GM12878 (cell line): Measurements from ENCODE around the gene MTHFR. TPM values are rescaled to one million over a fixed set of nuclear protein-coding genes. Genes with fewer than 3 reads are reported as not detected.

Experiments used
- ATAC-seq: fragments of 200-7000 bp; cut with Tn5 transposase; 3 replicates; pipeline ENCODE4 v1.9.1; 2020; ENCODE audit warnings: mild to moderate bottlenecking, moderate library complexity
- BruUV-seq: library from RNA; stranded (reverse); fragments of 400-500 nt; replicated peaks from 2 replicates; lab custom pipeline; 2021; lab: Mats Ljungman, UMichigan
- CTCF ChIA-PET: fragments of 300-600 bp; sonication (Branson Sonifier 250); formaldehyde crosslinking; extraction: SDS; loops from one replicate; lab custom pipeline; 2021; ENCODE audit warnings: inconsistent platforms; lab: Yijun Ruan, JAX
- POLR2A ChIA-PET: fragments of 350-600 bp; formaldehyde crosslinking; extraction: SDS; loops from one replicate; lab custom pipeline; 2021; ENCODE audit warnings: inconsistent platforms; lab: Charles Lee
- RAD21 ChIA-PET: fragments of 300-600 bp; sonication (Branson Sonifier 250); formaldehyde crosslinking; loops from one replicate; lab custom pipeline; 2023; ENCODE audit warnings: antibody characterized with exemption; ENCODE audit not compliant: unreplicated experiment; lab: Charles Lee
- SMC1A ChIA-PET: fragments of 300-600 bp; sonication (Branson Sonifier 250); formaldehyde crosslinking; loops from one replicate; lab custom pipeline; 2023; ENCODE audit not compliant: unreplicated experiment, uncharacterized antibody; lab: Charles Lee
- DNase-seq: peaks from one replicate; pipeline ENCODE4 v3.0.0-alpha.2; 2011; ENCODE audit warnings: low read depth, low spot score
- FAIRE-seq: peaks from 3 replicates; lab custom pipeline; 2011; peaks lifted over from hg19 to GRCh38; lab: Jason Lieb, UNC
- H2AFZ ChIP-seq: 2 replicates; pipeline ENCODE4 v1.6.0; 2011; ENCODE audit warnings: low read depth, low read length, control low read depth; ENCODE audit not compliant: control insufficient read depth
- H3K27ac ChIP-seq: 2 replicates; pipeline ENCODE4 v1.5.1; 2011; ENCODE audit warnings: control low read depth; ENCODE audit not compliant: control insufficient read depth, insufficient read depth
- H3K27me3 ChIP-seq, 2 experiments: replicated peaks in 1 of 2; 2 replicates each; pipeline versions ENCODE4 v1.6.0 to v1.6.1; 2011; ENCODE audit warnings: low read length in 1 of 2; ENCODE audit not compliant: control insufficient read depth in 2 of 2, insufficient read depth in 2 of 2
- H3K36me3 ChIP-seq, 2 experiments: 2 replicates each; pipeline ENCODE4 v1.5.1; 2011; ENCODE audit warnings: low read length in 1 of 2; ENCODE audit not compliant: control insufficient read depth in 2 of 2, insufficient read depth in 2 of 2
- H3K4me1 ChIP-seq: 2 replicates; pipeline ENCODE4 v1.6.1; 2011; ENCODE audit warnings: mild to moderate bottlenecking, low read length, moderate library complexity, mixed read lengths; ENCODE audit not compliant: control insufficient read depth, insufficient read depth
- H3K4me2 ChIP-seq: 2 replicates; pipeline ENCODE4 v1.6.0; 2011; ENCODE audit warnings: control low read depth; ENCODE audit not compliant: control insufficient read depth, insufficient read depth
- H3K4me3 ChIP-seq: fragments of 200-600 bp; sonication (generic); 2 replicates; pipeline ENCODE4 v1.5.1; 2016
- H3K79me2 ChIP-seq: 2 replicates; pipeline ENCODE4 v1.6.0; 2011; ENCODE audit warnings: low read length; ENCODE audit not compliant: control insufficient read depth, insufficient read depth
- H3K9ac ChIP-seq: 2 replicates; pipeline ENCODE4 v1.8.0; 2011; ENCODE audit warnings: low read length, control low read depth, mixed read lengths; ENCODE audit not compliant: control insufficient read depth, insufficient read depth
- H3K9me3 ChIP-seq: replicated peaks from 3 replicates; pipeline ENCODE4 v1.5.1; 2011; ENCODE audit warnings: mild to moderate bottlenecking, low read length; ENCODE audit not compliant: control insufficient read depth, insufficient read depth
- H4K20me1 ChIP-seq: 2 replicates; pipeline ENCODE4 v1.6.0; 2011; ENCODE audit not compliant: control insufficient read depth, insufficient read depth
- ELK1 ChIP-seq: IDR thresholded peaks from 2 replicates; pipeline ENCODE4 v1.6.1; 2012; ENCODE audit warnings: low read depth, low read length, improper control_type of control experiment
- GABPA ChIP-seq: IDR thresholded peaks from 2 replicates; pipeline ENCODE4 v1.6.1; 2014; ENCODE audit warnings: antibody characterized with exemption, low read depth, mild to moderate bottlenecking, inconsistent platforms
- WGBS: methylation state at CpG from one replicate; pipeline ENCODE4 v1.1.6; 2016; ENCODE audit warnings: low lambda C conversion rate; ENCODE audit not compliant: insufficient replicate concordance, insufficient coverage; ENCODE audit errors: missing lambda C conversion rate; 5-methylcytosine and 5-hydroxymethylcytosine counted together
- in situ Hi-C: fragments of 300-500 bp; cut with MboI; formaldehyde crosslinking; loops from 9 replicates; pipeline ENCODE4 v1.14.3; 2018; ENCODE audit warnings: mixed read lengths
- intact Hi-C: fragments of 100-400 bp; cut with micrococcal nuclease; formaldehyde crosslinking; loops from one replicate; pipeline ENCODE4 v1.14.2; 2022; ENCODE audit not compliant: unreplicated experiment
- polyA plus RNA-seq, 11 experiments: library from polyadenylated mRNA; depleted of rRNA in 4 of 11; unstranded in 6 of 11; stranded (reverse) in 5 of 11; fragments of >200 nt; fragmentation: Nextera tagmentation in 4 of 11; fragmentation: Illumina TruSeq in 1 of 11; extraction: Ambion mirVana in 4 of 11; extraction: Trizol in 1 of 11; gene quantifications; 1 replicate in 1 of 11; 2 replicates in 10 of 11; pipeline versions ENCODE4 v1.2.1 to v1.2.3, GENCODE V29; 2011 to 2016; ENCODE audit warnings: inconsistent platforms in 2 of 11, missing spikeins in 2 of 11, low read depth in 1 of 11
- total RNA-seq, 4 experiments: library from RNA; depleted of rRNA in 3 of 4; stranded (reverse); fragments of >200 nt in 3 of 4; fragmentation: Illumina TruSeq in 1 of 4; extraction: Trizol in 1 of 4; gene quantifications; 2 replicates each; pipeline versions ENCODE4 v1.2.1 to v1.2.3, GENCODE V29; 2013 to 2021
- TF ChIP-seq, protein P1 (sequence below): fragments of 450-650 bp; IDR thresholded peaks from 2 replicates; pipeline ENCODE4 v1.6.1; 2016; ENCODE audit warnings: mild to moderate bottlenecking

The MTHFR gene
- total and polyA plus RNA-seq, 10 of the 15 experiments (the other 5 are each of a cell fraction or from before 2014, with no cell fraction given) = 1.0 to 16.8 (median 9.4) TPM

GRCh38 chr1:11774753-11775152 lies 31.0 kb downstream of the MTHFR start:
- 41% methylated on average over 9 of the region's 9 CpGs for WGBS
- 0 out of 2 replicates have a peak, but pooled peaks cover 4% of the 10 kb centered on the region for H3K4me1 ChIP-seq
- ATAC-seq = no peak
- intact Hi-C loops = no loop called here
- no peaks in the 10 kb centered on the region for H3K36me3 ChIP-seq
- TF ChIP-seq ELK1 = no peak
- DNase-seq = no peak
- H3K27me3 ChIP-seq = no peaks in the 10 kb centered on the region
- H2AFZ ChIP-seq = no peak overlapping the region
- no peak overlapping the region for H3K4me3 ChIP-seq
- no peak for FAIRE-seq
- ChIA-PET POLR2A (no interaction called here), RAD21 (no interaction called here), CTCF (no interaction called here), SMC1A (no interaction called here)
- BruUV-seq = no TSS peak
- H4K20me1 ChIP-seq = no peaks in the 10 kb centered on the region
- no peak overlapping the region for H3K4me2 ChIP-seq
- no peak overlapping the region for H3K9ac ChIP-seq
- H3K9me3 ChIP-seq = no peaks in the 10 kb centered on the region
- in situ Hi-C loops = no loop called here
- H3K79me2 ChIP-seq = no peaks in the 10 kb centered on the region
- no peak overlapping the region for H3K27ac ChIP-seq

DNA sequence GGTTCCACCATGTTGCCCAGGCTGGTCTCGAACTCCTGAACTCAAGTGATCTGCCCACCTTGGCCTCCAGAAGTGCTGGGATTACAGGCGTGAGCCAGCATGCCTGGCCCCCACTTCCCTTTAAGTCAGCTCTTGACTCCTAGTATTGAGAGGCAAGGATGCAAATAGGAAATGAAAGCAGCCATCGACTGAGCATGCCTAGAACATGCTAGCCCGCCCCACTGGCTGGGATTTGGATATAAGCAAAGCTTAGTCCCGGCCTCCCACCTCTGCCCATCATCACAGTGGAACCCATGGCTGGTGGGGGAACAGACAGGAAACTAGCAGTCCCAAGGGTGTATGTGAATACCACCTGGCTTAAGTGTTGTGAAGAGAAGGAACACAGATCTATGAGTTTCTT lies 33.3 kb downstream of the MTHFR start:
- Histone ChIP-seq H3K9ac (no peak overlapping the region), H3K27me3 (no peaks in the 10 kb centered on the region), H3K9me3 (no peaks in the 10 kb centered on the region), H3K4me1 (0 out of 2 replicates have a peak, but pooled peaks cover 4% of the 10 kb centered on the region), H3K79me2 (no peaks in the 10 kb centered on the region), H3K27ac (no peak overlapping the region), H3K4me3 (no peak overlapping the region), H2AFZ (no peak overlapping the region), H3K36me3 (no peaks in the 10 kb centered on the region)
- SMC1A ChIA-PET = interaction anchor here (0.7 kb wide), 1 partner anchor 66 kb away, joined by 3 read pairs; no protein-coding TSS in a partner anchor
- RAD21 ChIA-PET = no interaction called here
- POLR2A ChIA-PET = no interaction called here
- intact Hi-C loops = no loop called here
- no TSS peak for BruUV-seq
- no peak for FAIRE-seq
- no peak; the same call in 1 of the 3 replicates for ATAC-seq
- WGBS = 8% methylated on average over 5 of the region's 5 CpGs
- in situ Hi-C loops = no loop called here
- TF ChIP-seq GABPA = no peak
- TF ChIP-seq, protein P1, sequence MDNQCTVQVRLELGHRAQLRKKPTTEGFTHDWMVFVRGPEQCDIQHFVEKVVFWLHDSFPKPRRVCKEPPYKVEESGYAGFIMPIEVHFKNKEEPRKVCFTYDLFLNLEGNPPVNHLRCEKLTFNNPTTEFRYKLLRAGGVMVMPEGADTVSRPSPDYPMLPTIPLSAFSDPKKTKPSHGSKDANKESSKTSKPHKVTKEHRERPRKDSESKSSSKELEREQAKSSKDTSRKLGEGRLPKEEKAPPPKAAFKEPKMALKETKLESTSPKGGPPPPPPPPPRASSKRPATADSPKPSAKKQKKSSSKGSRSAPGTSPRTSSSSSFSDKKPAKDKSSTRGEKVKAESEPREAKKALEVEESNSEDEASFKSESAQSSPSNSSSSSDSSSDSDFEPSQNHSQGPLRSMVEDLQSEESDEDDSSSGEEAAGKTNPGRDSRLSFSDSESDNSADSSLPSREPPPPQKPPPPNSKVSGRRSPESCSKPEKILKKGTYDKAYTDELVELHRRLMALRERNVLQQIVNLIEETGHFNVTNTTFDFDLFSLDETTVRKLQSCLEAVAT = peak; percentile 50; the same call in 1 of the 2 replicates
- TF ChIP-seq, all 136 proteins: peak for 1
- Histone ChIP-seq H4K20me1 (no peaks in the 10 kb centered on the region), H3K4me2 (no peak overlapping the region)
- no peak for DNase-seq
- CTCF ChIA-PET = interaction anchor here (0.9 kb wide), 1 partner anchor 735 kb away, joined by 3 read pairs; no protein-coding TSS in a partner anchor
